ENCODE data around the gene LYPD6B. TPM values are rescaled to one million over a fixed set of nuclear protein-coding genes. Genes with fewer than 3 reads are reported as not detected.

Gene LYPD6B
- total and polyA plus RNA-seq, 2 experiments from 2014 or later = 1.7 to 3.6 TPM

GRCh38 chr2:149056541-149057255, 18.2 kb downstream of the LYPD6B start (continued):
- no peak for TF ChIP-seq STAT1 (IDR thresholded peaks at IDR 0.05; ENCODE audit: unreplicated experiment)
- no peak for TF ChIP-seq REST (IDR thresholded peaks at IDR 0.05; ENCODE audit: unreplicated experiment)

GRCh38 chr2:149057401-149057800, 18.9 kb downstream of the LYPD6B start:
- ATAC-seq (no peak), DNase-seq (ENCODE audit: low spot score) (no peak)
- no peaks in the 10 kb centered on the region for H3K9me3 Mint-ChIP-seq
- H3K4me2 ChIP-seq = no peak overlapping the region
- H2AFZ ChIP-seq = no peak overlapping the region
- no peak overlapping the region for H3K4me3 Mint-ChIP-seq
- H3K4me1 ChIP-seq (ENCODE audit: insufficient read depth) = no peaks in the 10 kb centered on the region
- peaks cover 2% of the 10 kb centered on the region for H3K27me3 Mint-ChIP-seq (ENCODE audit: insufficient read depth, low read depth, poor library complexity)
- H3K36me3 ChIP-seq (ENCODE audit: insufficient read depth) = no peaks in the 10 kb centered on the region
- H3F3A ChIP-seq (replicated peaks; ENCODE audit: low read depth) = no peaks in the 10 kb centered on the region
- no peak overlapping the region for H3K27ac ChIP-seq (ENCODE audit: low read depth)
- TF ChIP-seq EZH2 (IDR thresholded peaks at IDR 0.05; ENCODE audit: low read depth, unreplicated experiment) = no peak
- no peak for TF ChIP-seq EZH2phosphoT487 (IDR thresholded peaks at IDR 0.05; ENCODE audit: unreplicated experiment)
- TF ChIP-seq CTCF (conservative IDR thresholded peaks at IDR 0.05; ENCODE audit: low read depth in 2 of 2) = no peak
- TF ChIP-seq ZNF331 (CRISPR knock-in tag; IDR thresholded peaks at IDR 0.05; ENCODE audit: low read depth) = no peak
- no peaks in the 10 kb centered on the region for H4K20me1 ChIP-seq (replicated peaks; ENCODE audit: insufficient read depth)
- H3K4me3 ChIP-seq = no peak overlapping the region
- peaks cover under 1% of the 10 kb centered on the region; the same call in 2 of the 3 replicates for H3K4me1 Mint-ChIP-seq
- H3K79me2 ChIP-seq (replicated peaks; ENCODE audit: insufficient read depth) = no peaks in the 10 kb centered on the region
- no peaks in the 10 kb centered on the region for H3K9me2 ChIP-seq (ENCODE audit: insufficient read depth)
- no peak overlapping the region for H3K27ac Mint-ChIP-seq
- no peaks in the 10 kb centered on the region for H3K36me3 Mint-ChIP-seq (ENCODE audit: low read depth)
- H3K27me3 ChIP-seq (ENCODE audit: insufficient read depth) = no peaks in the 10 kb centered on the region

- H3K9me2 ChIP-seq (ENCODE audit: insufficient read depth) = no peaks in the 10 kb centered on the region
- H3K79me2 ChIP-seq (replicated peaks; ENCODE audit: insufficient read depth) = no peaks in the 10 kb centered on the region
- no peak overlapping the region for H3K4me2 ChIP-seq
- H3K27ac Mint-ChIP-seq = no peak overlapping the region
- DNase-seq (ENCODE audit: low spot score) (no peak), ATAC-seq (no peak)
- no peaks in the 10 kb centered on the region for H3K27me3 ChIP-seq (ENCODE audit: insufficient read depth)
- no peaks in the 10 kb centered on the region for H3K4me1 ChIP-seq (ENCODE audit: insufficient read depth)
- no peaks in the 10 kb centered on the region for H3K36me3 Mint-ChIP-seq (ENCODE audit: low read depth)
- H3K36me3 ChIP-seq (ENCODE audit: insufficient read depth) = no peaks in the 10 kb centered on the region
- H3K9me3 Mint-ChIP-seq = no peaks in the 10 kb centered on the region
- H4K20me1 ChIP-seq (replicated peaks; ENCODE audit: insufficient read depth) = no peaks in the 10 kb centered on the region
- H3K4me3 Mint-ChIP-seq = no peak overlapping the region
- H3K27ac ChIP-seq (ENCODE audit: low read depth) = no peak overlapping the region
- no peak overlapping the region for H3K4me3 ChIP-seq
- peaks cover 2% of the 10 kb centered on the region for H3K27me3 Mint-ChIP-seq (ENCODE audit: insufficient read depth, low read depth, poor library complexity)
- no peaks in the 10 kb centered on the region for H3F3A ChIP-seq (replicated peaks; ENCODE audit: low read depth)
- no peak overlapping the region for H2AFZ ChIP-seq
- H3K4me1 Mint-ChIP-seq = peaks cover 3% of the 10 kb centered on the region; the same call in 2 of the 3 replicates
- TF ChIP-seq EZH2phosphoT487 (IDR thresholded peaks at IDR 0.05; ENCODE audit: unreplicated experiment) (no peak), CTCF (conservative IDR thresholded peaks at IDR 0.05; ENCODE audit: low read depth in 2 of 2) (no peak)
Observed at GRCh38 chr2:149058936-149059335, 20.4 kb downstream of the LYPD6B start.
